Caki2 (cell line): ENCODE results near the gene HTR4. TPM values are rescaled to one million over a fixed set of nuclear protein-coding genes. Genes with fewer than 3 reads are reported as not detected.
"Not testable (repeated sequence)": the region's sequence is repeated elsewhere in the genome, so short reads cannot be mapped to it uniquely, and the experiment has no call there.

Experiments
- DNase-seq: peaks from one replicate; pipeline ENCODE4 v3.0.0-alpha.2; 2015; ENCODE audit warnings: low read depth
- in situ Hi-C: cut with HindIII; loops from 2 replicates; pipeline ENCODE4 v1.10.0; 2016; ENCODE audit warnings: low sequenced_read_pairs, low pct_unique_long_range_greater_than_20kb, mixed read lengths
- total RNA-seq: library from RNA; depleted of rRNA; stranded (reverse); fragments of >200 nt; shearing (Covaris generic); gene quantifications from 2 replicates; pipeline ENCODE4 v1.2.3, GENCODE V29; 2014; ENCODE audit warnings: low replicate concordance

The HTR4 gene
- total RNA-seq, 1 experiment from 2014 or later = not detected

DNA sequence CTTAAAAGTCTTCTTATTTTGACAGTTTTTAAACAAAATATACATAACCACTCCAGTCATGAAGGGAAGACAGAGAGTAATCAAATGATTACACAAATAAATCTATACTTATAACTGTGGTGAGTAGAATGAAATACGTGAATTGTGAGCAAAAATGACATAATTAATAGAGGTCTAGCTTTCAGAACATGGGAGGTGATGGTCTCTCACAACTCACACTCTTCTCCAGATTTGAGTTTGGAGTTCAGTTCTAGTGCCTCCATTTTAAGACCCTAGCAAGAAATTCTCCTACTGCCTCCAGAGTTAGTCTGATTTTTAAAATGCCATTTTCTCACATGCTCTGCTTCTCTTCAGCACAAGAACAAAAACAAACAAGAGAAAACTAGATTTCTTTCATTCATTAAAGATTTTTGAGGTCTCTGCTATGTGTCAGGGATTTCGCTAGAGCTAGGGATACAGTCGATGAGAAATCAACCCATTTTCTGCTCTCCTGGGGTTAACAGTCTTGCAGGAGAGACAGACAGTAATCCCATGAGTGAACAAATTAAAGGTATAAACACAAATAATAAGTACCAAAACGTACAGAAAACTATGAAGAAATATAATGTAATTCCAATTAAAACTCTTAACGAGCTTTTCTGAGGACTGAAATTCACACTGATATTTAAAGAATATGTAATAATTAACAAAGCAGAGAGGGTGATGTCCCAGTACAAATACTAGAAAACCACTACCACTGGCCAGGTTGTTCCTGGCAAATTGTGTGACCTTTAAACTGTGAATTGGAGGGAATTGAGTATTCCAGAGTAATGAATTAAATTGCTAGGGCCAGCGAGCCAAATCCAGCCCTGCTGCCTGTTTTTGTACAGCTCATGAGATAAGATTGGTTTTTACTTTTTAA, 27.1 kb upstream of the HTR4 start:
- in situ Hi-C loops = no loop called here
- no peak for DNase-seq

GRCh38 chr5:148673704-148674103, 19.4 kb upstream of the HTR4 start:
- in situ Hi-C loops, DNase-seq: not testable (repeated sequence)

DNA sequence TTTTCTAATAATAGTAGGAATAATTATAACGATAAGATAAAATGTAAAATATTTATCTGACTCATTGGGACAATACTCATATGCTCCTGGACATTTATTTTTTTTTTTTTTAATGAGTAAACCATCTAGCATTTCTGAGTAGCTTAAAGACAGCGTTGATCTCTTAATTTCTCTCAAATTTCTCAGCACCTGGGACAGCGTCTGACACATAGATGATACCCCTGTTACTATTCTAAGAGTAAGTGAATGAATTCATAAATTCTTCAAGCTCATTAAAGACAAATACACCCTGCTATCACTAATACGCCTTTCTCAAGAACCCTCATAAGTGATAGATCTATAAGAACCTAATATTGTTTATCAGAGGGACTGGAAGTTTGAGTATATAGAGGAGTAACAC, 12.0 kb upstream of the HTR4 start:
- in situ Hi-C loops = no loop called here
- DNase-seq = no peak

GRCh38 chr5:148665431-148665830, 11.1 kb upstream of the HTR4 start:
- no peak for DNase-seq
- in situ Hi-C loops = no loop called here

- DNase-seq = no peak
- in situ Hi-C loops = no loop called here
Measured at GRCh38 chr5:148663509-148663908, 9.2 kb upstream of the HTR4 start.

GRCh38 chr5:148660346-148660660, 6.0 kb upstream of the HTR4 start:
- DNase-seq = no peak
- in situ Hi-C loops = no loop called here

- DNase-seq = no peak
- in situ Hi-C loops = no loop called here
Measured at GRCh38 chr5:148659641-148660345, 5.5 kb upstream of the HTR4 start.

DNA sequence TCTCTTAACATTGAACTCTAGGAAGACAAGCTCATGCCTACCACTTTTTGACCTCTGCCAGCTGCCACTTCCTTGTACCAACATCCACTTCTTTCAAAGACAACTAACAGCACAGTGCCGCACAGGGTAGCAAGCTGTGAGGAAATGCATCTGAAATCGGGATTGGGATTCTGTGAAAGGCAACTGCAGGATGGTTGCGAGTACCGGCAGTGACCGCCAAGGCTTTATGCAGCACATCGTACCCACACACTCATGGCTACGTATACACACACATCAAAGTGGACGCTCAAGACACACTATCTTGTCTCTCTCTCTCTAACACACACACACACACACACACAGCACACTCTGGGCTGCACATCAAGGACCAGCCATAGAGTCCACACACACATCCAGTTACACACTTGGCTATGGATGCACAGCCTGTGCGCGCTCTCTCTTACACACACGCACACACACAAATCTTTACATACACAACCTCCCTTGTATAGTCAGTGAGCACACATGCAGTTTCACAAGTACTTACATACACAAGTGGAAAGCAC, 964 bp downstream of the HTR4 start:
- DNase-seq = no peak
- in situ Hi-C loops = no loop called here

DNA sequence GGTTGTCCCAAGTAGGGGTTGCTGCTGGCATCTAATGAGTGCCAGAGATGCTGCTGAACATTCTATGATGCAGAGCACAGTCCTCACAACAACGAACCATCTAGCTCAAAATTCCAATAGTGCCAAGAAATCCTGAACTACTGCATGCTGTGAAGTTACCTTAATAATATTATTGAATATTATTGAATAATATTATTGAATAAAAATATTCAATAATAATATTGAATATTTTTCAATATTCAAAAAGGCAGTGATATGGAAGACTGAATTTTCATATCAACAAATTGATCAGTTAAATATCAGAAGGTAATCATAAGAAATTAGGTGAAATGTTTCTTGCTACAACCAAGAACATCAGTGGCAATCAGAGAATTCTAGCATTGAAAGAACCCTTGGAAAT, 2.8 kb downstream of the HTR4 start:
- in situ Hi-C loops = no loop called here
- no peak for DNase-seq

DNA sequence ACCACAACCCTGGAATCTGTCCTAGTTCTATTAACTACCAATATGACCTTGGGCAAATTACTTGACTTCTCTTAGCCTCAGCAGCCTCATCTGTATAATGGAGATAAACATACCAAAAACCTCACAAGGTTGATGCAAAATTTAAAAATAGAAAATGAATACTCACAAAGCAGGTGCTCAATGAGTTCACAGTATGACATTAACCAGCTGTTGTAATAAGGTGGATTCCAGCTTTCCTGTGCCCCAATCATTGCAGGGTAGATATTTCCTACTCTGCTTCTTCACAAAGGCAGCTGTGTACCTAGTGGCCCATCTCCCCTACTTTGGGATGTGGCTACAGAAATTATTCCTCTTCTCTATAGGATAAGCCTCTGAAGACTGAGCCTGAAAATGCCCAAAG, 8.8 kb downstream of the HTR4 start:
- no peak for DNase-seq
- in situ Hi-C loops = no loop called here

GRCh38 chr5:148641735-148642134, 12.6 kb downstream of the HTR4 start:
- in situ Hi-C loops = no loop called here
- no peak for DNase-seq

GRCh38 chr5:148640471-148640870, 13.9 kb downstream of the HTR4 start:
- in situ Hi-C loops = no loop called here

DNA sequence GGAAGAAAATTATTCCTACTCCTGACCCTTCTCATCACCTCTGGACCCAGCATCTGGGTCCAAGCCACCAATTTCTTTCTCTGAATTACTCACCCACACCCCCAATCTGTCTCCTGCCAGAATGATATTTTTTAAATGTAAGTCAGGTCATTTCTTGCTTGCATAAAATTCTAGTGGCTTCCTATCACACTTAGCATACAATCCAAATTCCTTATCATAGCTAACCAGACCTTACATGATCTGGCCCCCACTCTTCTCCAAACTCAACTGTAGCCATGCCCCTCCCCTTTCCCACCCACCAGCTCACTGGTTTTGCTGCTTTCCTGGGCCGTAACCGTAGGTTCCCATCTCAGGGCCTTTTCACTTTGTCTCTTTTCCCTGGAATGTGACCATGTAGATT, 15.2 kb downstream of the HTR4 start:
- in situ Hi-C loops = no loop called here
- DNase-seq = no peak

More at GRCh38 chr5:148640471-148640870, 13.9 kb downstream of the HTR4 start:
- no peak for DNase-seq

GRCh38 chr5:148636353-148636752, 18.0 kb downstream of the HTR4 start:
- no peak for DNase-seq
- in situ Hi-C loops = no loop called here

GRCh38 chr5:148635321-148636083, 18.8 kb downstream of the HTR4 start:
- no peak for DNase-seq
- in situ Hi-C loops = no loop called here

- in situ Hi-C loops = no loop called here
- DNase-seq = no peak
Measured at GRCh38 chr5:148633067-148633377, 21.3 kb downstream of the HTR4 start.

- no peak for DNase-seq
- in situ Hi-C loops = no loop called here
Measured at GRCh38 chr5:148632255-148633066, 21.9 kb downstream of the HTR4 start.

GRCh38 chr5:148626986-148627385, 27.3 kb downstream of the HTR4 start:
- DNase-seq = no peak
- in situ Hi-C loops = no loop called here
